B cell (primary cell): ENCODE results near the gene USP46.

Source experiments
- EZH2 ChIP-seq: IDR thresholded peaks from 2 replicates; pipeline ENCODE4 v1.6.1; 2012; ENCODE audit warnings: borderline replicate concordance, low read depth, mild to moderate bottlenecking, moderate library complexity, low read length; ENCODE audit not compliant: insufficient read depth, poor library complexity, severe bottlenecking
- TF ChIP-seq, protein P1 (sequence below): fragments of 200-600 bp; IDR thresholded peaks from one replicate; pipeline ENCODE4 v1.8.0; 2022; ENCODE audit warnings: antibody characterized with exemption, mild to moderate bottlenecking

DNA sequence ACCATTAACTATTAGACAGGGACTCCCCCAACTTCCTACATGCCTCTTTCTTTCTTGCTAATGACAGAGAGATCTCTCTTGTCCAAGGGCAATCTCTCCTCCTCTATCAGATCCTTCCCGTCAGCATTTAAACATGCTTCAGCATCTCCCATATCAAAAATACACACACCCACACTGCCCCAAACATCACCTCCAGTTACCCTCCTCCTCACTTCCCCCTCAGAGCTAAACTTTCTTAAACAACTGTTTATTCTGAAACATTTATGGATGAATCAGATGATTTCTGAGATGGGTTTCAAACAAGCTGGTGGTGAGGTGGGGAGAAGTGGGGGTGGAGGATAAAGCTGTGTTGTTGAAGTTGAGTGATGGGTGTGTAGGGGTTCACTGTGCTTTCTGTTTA lies 23.5 kb downstream of the USP46 start:
- TF ChIP-seq, protein P1, sequence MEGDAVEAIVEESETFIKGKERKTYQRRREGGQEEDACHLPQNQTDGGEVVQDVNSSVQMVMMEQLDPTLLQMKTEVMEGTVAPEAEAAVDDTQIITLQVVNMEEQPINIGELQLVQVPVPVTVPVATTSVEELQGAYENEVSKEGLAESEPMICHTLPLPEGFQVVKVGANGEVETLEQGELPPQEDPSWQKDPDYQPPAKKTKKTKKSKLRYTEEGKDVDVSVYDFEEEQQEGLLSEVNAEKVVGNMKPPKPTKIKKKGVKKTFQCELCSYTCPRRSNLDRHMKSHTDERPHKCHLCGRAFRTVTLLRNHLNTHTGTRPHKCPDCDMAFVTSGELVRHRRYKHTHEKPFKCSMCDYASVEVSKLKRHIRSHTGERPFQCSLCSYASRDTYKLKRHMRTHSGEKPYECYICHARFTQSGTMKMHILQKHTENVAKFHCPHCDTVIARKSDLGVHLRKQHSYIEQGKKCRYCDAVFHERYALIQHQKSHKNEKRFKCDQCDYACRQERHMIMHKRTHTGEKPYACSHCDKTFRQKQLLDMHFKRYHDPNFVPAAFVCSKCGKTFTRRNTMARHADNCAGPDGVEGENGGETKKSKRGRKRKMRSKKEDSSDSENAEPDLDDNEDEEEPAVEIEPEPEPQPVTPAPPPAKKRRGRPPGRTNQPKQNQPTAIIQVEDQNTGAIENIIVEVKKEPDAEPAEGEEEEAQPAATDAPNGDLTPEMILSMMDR = no peak
- TF ChIP-seq EZH2 = no peak
